HepG2 (cell line): ENCODE results near the gene SBK2. TPM values are rescaled to one million over a fixed set of nuclear protein-coding genes. Genes with fewer than 3 reads are reported as not detected.

ENCODE experiments used
- ATAC-seq: fragments of 200-7000 bp; cut with Tn5 transposase; 3 replicates; pipeline ENCODE4 v1.9.1; 2020; ENCODE audit warnings: mild to moderate bottlenecking, moderate library complexity
- BruUV-seq: library from RNA; stranded (reverse); fragments of 400-500 nt; replicated peaks from 2 replicates; lab custom pipeline; 2021; lab: Mats Ljungman, UMichigan
- CTCF ChIA-PET: fragments of 300-600 bp; formaldehyde crosslinking; extraction: SDS; loops from one replicate; lab custom pipeline; 2021; ENCODE audit warnings: low total read pairs, inconsistent platforms, low intra/inter-chr PET ratio; lab: Yijun Ruan, JAX
- POLR2A ChIA-PET: fragments of 350-600 bp; sonication (Branson Sonifier 250); formaldehyde crosslinking; loops from one replicate; lab custom pipeline; 2020; ENCODE audit warnings: antibody characterized with exemption, inconsistent platforms; lab: Yijun Ruan, JAX
- DNase-seq: peaks from one replicate; pipeline ENCODE4 v3.0.0-alpha.2; 2015; ENCODE audit warnings: low spot score
- FAIRE-seq: peaks from 3 replicates; lab custom pipeline; 2011; peaks lifted over from hg19 to GRCh38; lab: Jason Lieb, UNC
- H2AFZ ChIP-seq: one replicate; pipeline ENCODE4 v1.6.1; 2011; ENCODE audit warnings: low read length, inconsistent platforms
- H3K27ac ChIP-seq: fragments of 300-600 bp; 3 replicates; pipeline ENCODE4 v1.8.0; 2011; ENCODE audit warnings: mixed run types, mild to moderate bottlenecking, mixed read lengths, low read length, inconsistent platforms; ENCODE audit not compliant: insufficient read depth; ENCODE audit errors: extremely low read length
- H3K27me3 ChIP-seq, 2 experiments: fragments of 200-600 bp in 1 of 2; 2 replicates in 1 of 2; 3 replicates in 1 of 2; pipeline versions ENCODE4 v1.6.0 to v1.8.0; 2011; ENCODE audit warnings: low read length in 2 of 2, mild to moderate bottlenecking in 2 of 2, moderate library complexity in 2 of 2, inconsistent platforms in 1 of 2; ENCODE audit not compliant: insufficient read depth in 2 of 2, control insufficient read depth in 1 of 2
- H3K36me3 ChIP-seq, 2 experiments: fragments of 200-600 bp in 1 of 2; replicated peaks in 1 of 2; 2 replicates in 1 of 2; 3 replicates in 1 of 2; pipeline versions ENCODE4 v1.5.1 to v1.8.0; 2011; ENCODE audit warnings: low read length in 2 of 2, inconsistent platforms in 1 of 2; ENCODE audit not compliant: insufficient read depth in 2 of 2, control insufficient read depth in 1 of 2
- H3K4me1 ChIP-seq: 2 replicates; pipeline ENCODE4 v1.5.1; 2012; ENCODE audit warnings: low read length, inconsistent platforms; ENCODE audit not compliant: insufficient read depth
- H3K4me2 ChIP-seq: 2 replicates; pipeline ENCODE4 v1.6.0; 2011; ENCODE audit warnings: low read depth, low read length, inconsistent platforms
- H3K4me3 ChIP-seq, 3 experiments: fragments of 200-600 bp in 1 of 3; sonication (generic), shearing (Covaris generic) in 1 of 3; replicated peaks in 1 of 3; 2 replicates each; pipeline ENCODE4 v1.5.1; 2011 to 2016; ENCODE audit warnings: low read length in 3 of 3, inconsistent platforms in 2 of 3, low read depth in 2 of 3, mild to moderate bottlenecking in 2 of 3, control low read depth in 1 of 3, mixed read lengths in 1 of 3; ENCODE audit not compliant: insufficient read depth in 1 of 3
- H3K79me2 ChIP-seq: one replicate; pipeline ENCODE4 v1.6.1; 2011; ENCODE audit warnings: low read length, inconsistent platforms; ENCODE audit not compliant: insufficient read depth
- H3K9ac ChIP-seq: 2 replicates; pipeline ENCODE4 v1.6.0; 2011; ENCODE audit warnings: mild to moderate bottlenecking, low read depth, low read length, inconsistent platforms; ENCODE audit not compliant: insufficient read depth
- H3K9me3 ChIP-seq: 2 replicates; pipeline ENCODE4 v1.5.1; 2012; ENCODE audit warnings: mild to moderate bottlenecking, low read length
- H4K20me1 ChIP-seq: 2 replicates; pipeline ENCODE4 v1.6.0; 2011; ENCODE audit warnings: inconsistent platforms, mild to moderate bottlenecking, low read length, moderate library complexity; ENCODE audit not compliant: insufficient read depth
- ATF4 ChIP-seq, 2 experiments: fragments of 450-650 bp in 1 of 2; sonication (generic) in 1 of 2; formaldehyde crosslinking; IDR thresholded peaks; 2 replicates each; pipeline versions ENCODE4 v1.5.0 to v1.8.0; 2020 to 2022; ENCODE audit warnings: mild to moderate bottlenecking in 1 of 2, missing genetic modification reagents in 1 of 2
- BCL6 ChIP-seq: IDR thresholded peaks from 2 replicates; pipeline ENCODE4 v1.6.1; 2016; ENCODE audit warnings: missing genetic modification reagents, missing compliant biosample characterization
- CBX1 ChIP-seq: IDR thresholded peaks from one replicate; pipeline ENCODE4 v1.6.1; 2016; ENCODE audit warnings: antibody characterized with exemption, low read depth
- ETV6 ChIP-seq: sonication (generic); formaldehyde crosslinking; conservative IDR thresholded peaks from 2 replicates; pipeline ENCODE4 v1.4.0; 2020; ENCODE audit warnings: missing genetic modification reagents
- FOXJ3 ChIP-seq: sonication (generic); formaldehyde crosslinking; IDR thresholded peaks from 2 replicates; pipeline ENCODE4 v1.4.0; 2020; ENCODE audit warnings: missing genetic modification reagents, mild to moderate bottlenecking, borderline replicate concordance
- GATA4 ChIP-seq: sonication (generic); IDR thresholded peaks from 2 replicates; pipeline ENCODE4 v1.6.1; 2016; ENCODE audit warnings: antibody characterized with exemption, low read depth, borderline replicate concordance
- IRX3 ChIP-seq: sonication (generic); formaldehyde crosslinking; IDR thresholded peaks from 2 replicates; pipeline ENCODE4 v1.8.1; 2023; ENCODE audit warnings: mild to moderate bottlenecking, low read depth, missing genetic modification reagents, borderline replicate concordance
- KLF13 ChIP-seq: sonication (generic); formaldehyde crosslinking; IDR thresholded peaks from 2 replicates; pipeline ENCODE4 v1.4.0; 2020; ENCODE audit warnings: mild to moderate bottlenecking, missing genetic modification reagents
- TARDBP ChIP-seq: sonication (generic); formaldehyde crosslinking; IDR thresholded peaks from 2 replicates; pipeline ENCODE4 v1.8.0; 2022; ENCODE audit warnings: mild to moderate bottlenecking, missing genetic modification reagents
- ZBTB10 ChIP-seq: sonication (generic); formaldehyde crosslinking; IDR thresholded peaks from 2 replicates; pipeline ENCODE4 v1.4.0; 2020; ENCODE audit warnings: missing genetic modification reagents, borderline replicate concordance
- ZBTB49 ChIP-seq: sonication (generic); formaldehyde crosslinking; IDR thresholded peaks from 2 replicates; pipeline ENCODE4 v1.4.0; 2020; ENCODE audit warnings: missing genetic modification reagents, borderline replicate concordance
- ZFP36L2 ChIP-seq: sonication (generic); formaldehyde crosslinking; IDR thresholded peaks from 2 replicates; pipeline ENCODE4 v1.4.0; 2020; ENCODE audit warnings: missing genetic modification reagents
- ZNF207 ChIP-seq: fragments of 450-650 bp; IDR thresholded peaks from 2 replicates; pipeline ENCODE4 v1.6.1; 2016; ENCODE audit warnings: antibody characterized with exemption, borderline replicate concordance
- ZNF317 ChIP-seq: sonication (generic); formaldehyde crosslinking; IDR thresholded peaks from 2 replicates; pipeline ENCODE4 v1.5.0; 2020; ENCODE audit warnings: mild to moderate bottlenecking, missing genetic modification reagents
- ZNF33B ChIP-seq: sonication (generic); formaldehyde crosslinking; IDR thresholded peaks from 2 replicates; pipeline ENCODE4 v1.5.1; 2020; ENCODE audit warnings: mild to moderate bottlenecking, missing genetic modification reagents
- ZNF44 ChIP-seq: sonication (generic); formaldehyde crosslinking; IDR thresholded peaks from 2 replicates; pipeline ENCODE4 v1.5.1; 2020; ENCODE audit warnings: mild to moderate bottlenecking, missing genetic modification reagents
- ZNF441 ChIP-seq: sonication (generic); formaldehyde crosslinking; IDR thresholded peaks from 2 replicates; pipeline ENCODE4 v1.7.0; 2021; ENCODE audit warnings: missing genetic modification reagents, borderline replicate concordance
- ZNF552 ChIP-seq: sonication (generic); formaldehyde crosslinking; IDR thresholded peaks from 2 replicates; pipeline ENCODE4 v1.9.0; 2022; ENCODE audit warnings: missing genetic modification reagents, mild to moderate bottlenecking, borderline replicate concordance
- ZSCAN31 ChIP-seq: sonication (generic); formaldehyde crosslinking; IDR thresholded peaks from 2 replicates; pipeline ENCODE4 v1.5.0; 2020; ENCODE audit warnings: low read depth, mild to moderate bottlenecking, missing genetic modification reagents
- WGBS: methylation state at CpG from one replicate; pipeline ENCODE4 v1.1.6; 2017; ENCODE audit warnings: low lambda C conversion rate; 5-methylcytosine and 5-hydroxymethylcytosine counted together
- in situ Hi-C: cut with HindIII; loops from 2 replicates; pipeline ENCODE4 v1.10.0; 2017; ENCODE audit warnings: low pct_unique_long_range_greater_than_20kb; ENCODE audit not compliant: extremely low pct_ligation_motif_present
- intact Hi-C: fragments of 100-400 bp; cut with micrococcal nuclease; formaldehyde crosslinking; loops from one replicate; pipeline ENCODE4 v1.10.0; 2022; ENCODE audit not compliant: unreplicated experiment
- polyA plus RNA-seq, 8 experiments: library from polyadenylated mRNA; depleted of rRNA in 3 of 8; stranded (reverse) in 7 of 8; unstranded in 1 of 8; fragments of >200 nt; fragmentation: Illumina TruSeq in 4 of 8; extraction: Trizol in 4 of 8; gene quantifications; 2 replicates each; pipeline versions ENCODE4 v1.2.1 to v1.2.3, GENCODE V29; 2011 to 2016; ENCODE audit warnings: low read depth in 4 of 8, missing spikeins in 1 of 8, mixed read lengths in 1 of 8; ENCODE audit not compliant: insufficient read depth in 1 of 8
- total RNA-seq, 5 experiments: library from RNA; depleted of rRNA; stranded (reverse); fragments of >200 nt; fragmentation: Illumina TruSeq; extraction: Trizol; gene quantifications; 2 replicates each; pipeline ENCODE4 v1.2.3, GENCODE V29; 2016; ENCODE audit warnings: low read depth in 1 of 5

The SBK2 gene
- total and polyA plus RNA-seq, 2 of the 13 experiments (the other 11 are each of a cell fraction or from before 2014, with no cell fraction given) = 0.24 TPM; not detected in 1

GRCh38 chr19:55585658-55586339 lies 48.9 kb upstream of the SBK2 start:
- POLR2A ChIA-PET = interaction anchor here (1.0 to 5.3 kb wide), 5 partner anchors 14 to 39 kb away, joined by 3 to 66 read pairs (median 4); partner anchors contain the start of genes FIZ1, ZNF524 and ZNF784
- H3K4me2 ChIP-seq = peak overlapping the region; percentile 89
- no peaks in the 10 kb centered on the region for H3K79me2 ChIP-seq
- intact Hi-C loops (loop anchor here (2.0 to 10.0 kb wide), 3 partner anchors 15 to 71 kb away; partner anchors contain the start of gene ZNF524), in situ Hi-C loops (no loop called here)
- H3K27ac ChIP-seq = peak overlapping the region; percentile 25
- ATAC-seq (peak; percentile 72), FAIRE-seq (peak; percentile 8), DNase-seq (peak; percentile 76)
- CTCF ChIA-PET = no interaction called here
- H2AFZ ChIP-seq = no peak overlapping the region
- no peaks in the 10 kb centered on the region for H3K36me3 ChIP-seq
- H3K9ac ChIP-seq = peak overlapping the region; percentile 63
- no peaks in the 10 kb centered on the region for H3K9me3 ChIP-seq
- no peaks in the 10 kb centered on the region for H4K20me1 ChIP-seq
- BruUV-seq = no TSS peak
- no peaks in the 10 kb centered on the region; a peak in 1 of 5 replicates for H3K27me3 ChIP-seq
- H3K4me3 ChIP-seq = peak overlapping the region; percentile 56 to 88 (median 64)
- WGBS = 2% methylated on average over 23 of the region's 36 CpGs
- peaks cover 47% of the 10 kb centered on the region for H3K4me1 ChIP-seq
- TF ChIP-seq ZNF441 (CRISPR knock-in tag) = no peak
- 0 out of 2 replicates have a peak, but pooled peaks have one; percentile 16 for TF ChIP-seq BCL6
- TF ChIP-seq ATF4 (CRISPR knock-in tag; IDR thresholded peaks at IDR 0.05) = no peak
- TF ChIP-seq KLF13 (CRISPR knock-in tag) = no peak
- no peak for TF ChIP-seq ETV6 (CRISPR knock-in tag)
- TF ChIP-seq ZSCAN31 = no peak
- TF ChIP-seq ZBTB10 = peak; percentile 72; the same call in 1 of the 2 replicates
- no peak for TF ChIP-seq ZNF552 (CRISPR knock-in tag)
- TF ChIP-seq GATA4 = no peak
- TF ChIP-seq ZFP36L2 (CRISPR knock-in tag) = no peak
- TF ChIP-seq CBX1 = no peak
- no peak for TF ChIP-seq IRX3 (CRISPR knock-in tag)
- 0 out of 2 replicates have a peak, but pooled peaks have one; percentile 28 for TF ChIP-seq TARDBP (CRISPR knock-in tag)
- no peak for TF ChIP-seq ZNF33B (CRISPR knock-in tag)
- no peak for TF ChIP-seq ZNF317 (CRISPR knock-in tag)
- TF ChIP-seq ZNF207 = no peak
- TF ChIP-seq FOXJ3 (CRISPR knock-in tag) = no peak
- no peak for TF ChIP-seq ZNF44 (CRISPR knock-in tag)
- TF ChIP-seq ZBTB49 = no peak
